GM19239 (cell line): ENCODE results near the gene CAMTA1.

Experiments
- DNase-seq: peaks from one replicate; pipeline ENCODE4 v3.0.0; 2011; ENCODE audit warnings: low spot score; ENCODE audit not compliant: insufficient read length
- FAIRE-seq: peaks from 2 replicates; lab custom pipeline; 2011; peaks lifted over from hg19 to GRCh38; lab: Jason Lieb, UNC

The CAMTA1 gene

GRCh38 chr1:6922096-6922931, 137.1 kb downstream of the CAMTA1 start:
- DNase-seq (no peak), FAIRE-seq (no peak)

- no peak for FAIRE-seq
- DNase-seq: no peak
These were observed 137.8 kb downstream of the CAMTA1 start for GRCh38 chr1:6923012-6923411.

GRCh38 chr1:6923416-6923815, 138.2 kb downstream of the CAMTA1 start:
- DNase-seq (no peak), FAIRE-seq (no peak)

DNA sequence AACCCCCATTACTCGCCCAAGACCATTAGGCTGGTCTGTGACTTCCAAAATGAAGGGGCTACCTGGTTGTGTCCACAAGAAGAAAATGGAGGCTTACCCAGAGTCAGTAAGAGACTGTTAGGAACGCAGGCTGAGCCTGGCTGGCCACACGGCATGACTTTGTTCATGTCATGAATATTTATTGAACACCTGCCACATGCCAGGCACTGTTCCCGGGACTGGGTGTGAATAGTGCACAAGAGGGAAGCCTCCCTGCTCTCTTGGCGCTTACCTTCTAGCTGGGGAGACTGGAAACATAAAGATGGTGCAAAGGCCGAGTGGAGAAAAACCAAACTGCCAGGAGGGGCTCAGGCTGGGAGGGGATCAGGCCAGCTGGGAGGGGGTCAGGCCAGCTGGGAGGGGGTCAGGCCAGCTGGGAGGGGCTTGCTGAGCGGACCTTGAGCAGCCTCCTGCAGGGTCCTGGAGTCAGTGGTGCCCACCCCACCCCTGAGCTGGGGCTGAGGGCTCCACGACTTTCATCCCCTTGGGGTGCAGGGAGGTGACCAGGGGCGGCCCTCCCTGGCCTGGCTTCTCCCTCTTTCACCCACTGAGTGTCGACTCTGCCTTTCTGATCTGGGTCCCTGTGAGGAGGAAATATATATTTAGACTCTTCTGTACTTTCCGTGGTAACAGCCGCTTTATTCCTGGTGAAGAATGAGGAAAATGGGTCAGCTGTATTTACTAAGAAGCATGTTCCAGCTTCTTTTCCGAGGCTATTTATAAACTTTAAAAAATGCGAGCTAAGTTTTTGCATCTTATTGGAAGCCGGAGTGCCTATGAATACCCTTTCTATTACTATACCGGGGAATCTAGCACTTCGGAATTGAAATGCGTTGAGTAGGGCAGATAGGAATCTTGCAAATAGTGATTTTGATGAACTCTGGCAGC, 139.0 kb downstream of the CAMTA1 start:
- no peak for DNase-seq
- no peak for FAIRE-seq

DNA sequence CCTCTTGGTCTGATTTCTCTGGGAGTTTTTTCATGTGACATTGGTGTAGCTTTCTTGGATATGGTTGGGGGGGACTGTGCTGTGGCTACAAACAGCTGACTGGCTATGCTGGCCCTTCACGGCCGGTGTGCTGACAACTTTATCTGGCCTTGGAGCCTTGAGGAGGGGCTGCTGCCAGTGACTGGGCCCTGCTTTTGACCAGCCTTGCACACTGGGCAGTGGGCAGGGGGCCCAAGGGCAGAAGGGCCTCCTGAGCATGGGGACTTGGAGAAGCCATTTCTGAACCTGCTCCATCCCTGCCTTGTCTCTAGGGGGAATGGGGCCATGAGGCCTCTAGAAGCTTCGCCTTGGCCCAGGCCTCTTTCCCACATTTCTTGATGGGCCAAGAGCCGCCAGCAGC, 139.6 kb downstream of the CAMTA1 start:
- FAIRE-seq (no peak), DNase-seq (no peak)

DNA sequence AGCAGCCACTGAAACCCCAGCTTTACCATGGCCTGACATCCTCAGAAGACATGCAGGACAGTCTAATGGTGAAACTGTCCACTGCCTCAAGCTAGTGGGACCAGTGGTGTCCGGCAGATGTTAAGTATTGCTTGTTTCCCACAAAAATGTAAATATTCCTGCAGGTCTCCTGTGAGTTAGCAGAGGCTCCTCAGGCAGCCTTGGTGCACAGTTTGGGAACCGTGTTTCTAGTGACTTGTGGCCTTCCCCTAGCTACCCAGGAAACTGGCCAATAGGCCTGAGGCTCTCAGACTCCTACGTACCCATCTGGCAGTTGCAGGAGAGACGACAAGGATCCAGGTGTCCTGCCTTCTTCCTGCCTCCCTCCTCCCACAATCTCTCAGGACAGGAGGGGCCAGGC, 142.4 kb downstream of the CAMTA1 start:
- DNase-seq: no peak
- no peak for FAIRE-seq

DNA sequence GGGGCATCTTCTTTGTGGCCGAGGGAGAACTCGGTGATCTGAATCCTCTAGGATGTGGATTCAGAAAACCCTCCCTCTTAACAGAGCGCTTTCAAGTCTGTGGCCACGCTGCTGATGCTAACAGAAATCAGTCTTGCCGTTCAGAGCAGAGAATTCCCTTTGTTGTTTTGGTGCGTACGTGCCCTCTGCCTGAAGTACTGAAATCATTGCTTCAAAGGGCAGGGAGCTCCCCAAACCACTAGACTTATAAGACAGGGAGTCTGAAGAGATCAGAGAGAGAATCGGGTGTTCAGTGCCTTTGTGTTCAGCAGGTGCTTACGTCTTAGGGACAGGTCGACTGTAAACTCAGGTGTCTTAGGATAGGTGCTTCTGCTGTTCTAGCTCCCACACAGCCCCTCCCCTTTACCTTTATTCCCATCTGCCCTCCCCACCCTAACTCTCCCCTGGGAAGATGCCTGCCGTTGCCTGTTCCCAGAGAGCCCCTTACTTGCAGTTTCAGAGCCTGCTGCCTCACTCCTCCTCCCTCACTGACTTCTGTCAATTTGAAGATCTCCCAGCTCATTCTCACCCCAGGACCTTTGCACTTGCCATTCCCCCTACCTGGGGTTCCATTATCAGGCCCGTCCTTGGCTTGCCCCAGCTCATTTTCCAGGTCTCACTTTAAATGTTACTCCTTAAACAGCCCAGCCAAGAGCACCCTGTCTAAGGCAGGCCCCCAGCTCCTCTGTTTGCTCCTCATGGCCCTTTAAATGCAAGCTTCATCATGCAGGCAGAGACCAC, 143.0 kb downstream of the CAMTA1 start:
- DNase-seq: no peak
- FAIRE-seq: no peak

DNA sequence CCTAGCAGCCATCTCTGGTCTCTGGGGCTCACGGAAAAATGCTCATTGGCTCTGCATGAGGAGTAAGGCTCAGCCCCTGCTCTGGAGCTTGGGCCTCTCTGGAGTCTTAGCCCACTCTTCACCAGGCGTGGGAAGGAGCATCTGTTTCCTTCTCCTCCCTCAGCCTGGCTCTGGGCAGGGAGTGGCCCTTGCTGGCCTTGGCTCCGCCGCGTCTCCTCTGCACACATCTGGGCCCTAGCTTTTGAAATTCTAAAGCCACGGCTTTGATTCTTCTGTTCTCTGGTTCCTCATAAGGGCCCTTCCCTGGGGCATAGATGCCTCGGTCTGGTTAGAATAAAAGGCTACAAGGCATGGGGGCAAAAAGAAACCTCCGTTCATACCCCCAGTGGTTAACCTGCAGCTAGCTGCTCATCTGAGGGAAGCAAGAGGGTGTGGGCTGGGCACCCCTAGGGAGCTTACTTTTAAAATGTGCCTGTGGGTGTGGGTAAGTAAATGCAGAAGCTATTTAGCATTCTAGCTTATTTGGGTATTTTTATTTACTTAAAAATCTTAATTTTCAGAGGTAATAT, 145.6 kb downstream of the CAMTA1 start:
- DNase-seq (no peak), FAIRE-seq (no peak)

DNA sequence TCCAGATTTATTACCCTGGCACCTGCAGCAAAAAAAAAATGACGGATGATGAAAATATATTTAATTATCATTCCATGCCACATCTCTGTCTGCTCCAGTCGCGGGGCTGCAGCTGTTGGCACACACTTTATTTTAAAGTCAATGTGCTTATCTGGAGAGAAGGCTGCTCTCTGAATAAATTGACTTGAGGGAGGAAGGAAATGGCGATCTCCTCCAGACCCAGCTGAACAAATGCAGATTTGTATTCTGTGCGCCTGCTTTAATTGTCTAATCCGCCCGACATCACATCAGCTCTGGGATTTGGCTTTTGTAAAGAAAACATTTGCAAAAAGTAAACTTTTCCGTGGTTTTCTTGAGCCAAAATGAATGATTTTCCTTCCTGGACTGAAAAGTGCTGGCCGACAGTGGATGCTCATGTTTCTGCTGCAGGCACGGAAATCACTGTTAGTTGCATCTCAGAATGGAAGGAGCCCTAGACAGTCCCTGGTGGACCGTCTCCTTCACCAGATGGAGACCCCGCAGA, 150.2 kb downstream of the CAMTA1 start:
- FAIRE-seq (no peak), DNase-seq (no peak)

DNA sequence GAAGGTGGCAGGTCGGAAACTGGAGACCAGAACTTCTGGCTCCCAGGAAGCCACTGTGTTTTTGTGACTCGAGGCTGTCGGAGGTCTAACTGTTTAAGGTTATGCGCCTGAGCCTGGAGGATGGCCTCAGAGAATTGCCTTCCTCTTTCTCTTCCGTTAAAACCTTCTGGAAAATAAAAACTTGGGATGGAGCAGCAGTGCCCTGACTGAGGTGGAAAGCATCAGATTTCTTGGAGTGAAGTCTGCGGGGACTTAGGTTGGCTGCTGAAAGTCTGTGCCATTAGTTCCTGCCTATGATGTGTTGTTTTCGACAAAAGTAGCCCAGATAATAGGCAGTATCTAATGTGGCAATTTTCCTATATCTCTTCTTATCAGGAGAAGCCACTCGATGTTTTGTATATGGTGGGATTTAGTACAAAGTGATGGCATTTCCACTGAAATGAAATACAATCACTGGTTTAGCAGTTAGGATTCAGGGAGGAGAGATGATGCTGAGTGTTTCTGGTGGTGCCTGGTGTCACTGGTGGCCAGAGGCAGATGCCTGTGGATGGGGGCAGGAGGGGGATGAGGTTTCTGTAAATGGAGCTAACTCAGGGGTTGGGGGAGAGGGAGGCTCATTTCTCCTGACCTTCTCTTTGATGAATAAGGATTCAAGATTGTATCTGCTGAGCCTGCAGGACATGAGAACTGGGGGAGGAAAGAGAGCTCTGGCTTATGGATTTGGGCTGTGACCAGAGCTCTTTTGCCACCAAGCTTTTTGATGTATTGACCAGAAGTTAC, 150.8 kb downstream of the CAMTA1 start:
- FAIRE-seq (no peak), DNase-seq (no peak)

- FAIRE-seq: no peak
- no peak for DNase-seq
These were observed 151.8 kb downstream of the CAMTA1 start for GRCh38 chr1:6937048-6937447.

- FAIRE-seq (no peak), DNase-seq (no peak)
These were observed 154.1 kb downstream of the CAMTA1 start for GRCh38 chr1:6939363-6939762.

DNA sequence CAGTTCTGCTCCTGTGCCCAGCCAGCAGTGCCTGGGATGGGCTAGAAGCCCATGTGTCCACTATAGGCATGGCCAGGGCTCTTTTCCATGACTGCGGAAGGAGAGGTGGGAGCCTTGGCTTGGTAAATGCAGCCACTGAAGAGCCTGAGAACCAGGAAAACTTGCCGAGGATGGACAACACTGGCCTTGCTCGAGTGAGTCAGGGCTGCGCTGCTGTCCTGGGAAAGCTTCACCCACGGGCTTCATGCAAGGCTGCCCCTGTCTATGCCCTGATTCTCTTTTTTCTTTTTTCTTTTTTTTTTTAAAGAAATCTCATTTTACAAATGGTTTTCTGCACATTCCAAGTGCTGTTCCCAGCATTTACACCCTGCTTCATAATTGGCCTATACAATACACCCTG, 156.5 kb downstream of the CAMTA1 start:
- no peak for FAIRE-seq
- no peak for DNase-seq

- DNase-seq (no peak), FAIRE-seq (no peak)
These were observed 157.7 kb downstream of the CAMTA1 start for GRCh38 chr1:6942990-6943389.

- no peak for DNase-seq
- FAIRE-seq: no peak
These were observed 159.2 kb downstream of the CAMTA1 start for GRCh38 chr1:6944434-6944833.

DNA sequence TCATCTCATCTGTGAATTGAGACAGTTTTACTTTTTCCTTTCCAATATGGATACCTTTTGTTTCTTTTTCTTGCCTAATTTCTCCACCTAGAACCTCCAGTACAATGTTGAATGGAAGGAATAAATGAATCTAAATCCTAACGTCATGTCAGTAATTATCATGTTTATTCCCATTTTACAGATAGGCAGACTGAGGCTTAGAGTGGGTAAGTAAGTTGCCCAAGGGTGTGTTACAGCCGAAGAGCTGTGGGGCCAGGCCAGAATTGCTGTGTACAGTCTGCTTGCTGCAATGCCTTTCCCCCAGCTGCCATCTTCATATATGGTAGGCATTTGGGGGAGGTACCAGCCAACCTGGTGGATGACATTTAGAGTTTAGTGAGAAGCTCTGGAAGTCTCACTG, 162.7 kb downstream of the CAMTA1 start:
- FAIRE-seq: no peak
- no peak for DNase-seq

GRCh38 chr1:6948416-6948815, 163.2 kb downstream of the CAMTA1 start:
- FAIRE-seq (no peak), DNase-seq (no peak)

GRCh38 chr1:6948861-6949260, 163.6 kb downstream of the CAMTA1 start:
- DNase-seq: no peak
- no peak for FAIRE-seq
